Uterus (tissue), 2 donors: ENCODE results near the gene NRXN3.

Source experiments
- CTCF ChIP-seq, 4 experiments: fragments of 200-600 bp in 2 of 4; fragments of 450-650 bp in 2 of 4; sonication (generic) in 2 of 4; IDR thresholded peaks; one replicate each; pipeline ENCODE4 v1.5.1; 2016 to 2019; ENCODE audit warnings: antibody characterized with exemption in 4 of 4, mild to moderate bottlenecking in 2 of 4, moderate library complexity in 1 of 4
- POLR2A ChIP-seq, 2 donors: fragments of 450-650 bp; IDR thresholded peaks; one replicate each; pipeline ENCODE4 v1.6.1; 2016; ENCODE audit warnings: antibody characterized with exemption in 2 of 2, mild to moderate bottlenecking in 1 of 2, moderate library complexity in 1 of 2

DNA sequence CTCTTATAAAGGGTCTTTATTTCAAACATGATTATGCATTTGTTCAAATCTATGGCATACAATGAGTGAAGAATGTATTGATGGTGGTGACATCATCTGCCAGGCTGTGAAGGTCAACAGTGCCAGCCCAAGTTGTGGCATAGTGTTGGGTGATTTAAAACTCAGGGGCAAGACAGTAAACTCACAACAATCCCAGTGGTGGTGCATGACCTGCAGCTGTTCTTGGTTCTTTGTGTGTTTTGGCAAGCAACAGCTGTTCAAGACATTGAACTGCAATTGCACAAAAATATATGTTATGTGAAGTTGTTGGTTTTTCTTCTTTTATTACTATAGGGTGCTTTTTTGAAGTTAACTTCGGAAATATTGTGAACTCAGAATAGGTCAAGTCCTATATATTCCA lies 851.6 kb downstream of the NRXN3 start:
- TF ChIP-seq CTCF (IDR thresholded peaks at IDR 0.05) (no peak), POLR2A (IDR thresholded peaks at IDR 0.05) (no peak)
